C4-2B (cell line): Measurements from ENCODE around the gene AFAP1L2.

Experiments used
- H3K27ac ChIP-seq: fragments of 450-650 bp; 2 replicates; pipeline ENCODE4 v1.5.1; 2017
- ZFX ChIP-seq: fragments of 450-650 bp; IDR thresholded peaks from 2 replicates; pipeline ENCODE4 v1.6.1; 2017
- TF ChIP-seq, protein P1 (sequence below): fragments of 450-650 bp; conservative IDR thresholded peaks from 2 replicates; pipeline ENCODE4 v1.5.1; 2017; ENCODE audit warnings: mild to moderate bottlenecking

Gene AFAP1L2

GRCh38 chr10:114427124-114427852 lies 23.0 kb upstream of the AFAP1L2 start:
- no peak overlapping the region for H3K27ac ChIP-seq
- TF ChIP-seq, protein P1, sequence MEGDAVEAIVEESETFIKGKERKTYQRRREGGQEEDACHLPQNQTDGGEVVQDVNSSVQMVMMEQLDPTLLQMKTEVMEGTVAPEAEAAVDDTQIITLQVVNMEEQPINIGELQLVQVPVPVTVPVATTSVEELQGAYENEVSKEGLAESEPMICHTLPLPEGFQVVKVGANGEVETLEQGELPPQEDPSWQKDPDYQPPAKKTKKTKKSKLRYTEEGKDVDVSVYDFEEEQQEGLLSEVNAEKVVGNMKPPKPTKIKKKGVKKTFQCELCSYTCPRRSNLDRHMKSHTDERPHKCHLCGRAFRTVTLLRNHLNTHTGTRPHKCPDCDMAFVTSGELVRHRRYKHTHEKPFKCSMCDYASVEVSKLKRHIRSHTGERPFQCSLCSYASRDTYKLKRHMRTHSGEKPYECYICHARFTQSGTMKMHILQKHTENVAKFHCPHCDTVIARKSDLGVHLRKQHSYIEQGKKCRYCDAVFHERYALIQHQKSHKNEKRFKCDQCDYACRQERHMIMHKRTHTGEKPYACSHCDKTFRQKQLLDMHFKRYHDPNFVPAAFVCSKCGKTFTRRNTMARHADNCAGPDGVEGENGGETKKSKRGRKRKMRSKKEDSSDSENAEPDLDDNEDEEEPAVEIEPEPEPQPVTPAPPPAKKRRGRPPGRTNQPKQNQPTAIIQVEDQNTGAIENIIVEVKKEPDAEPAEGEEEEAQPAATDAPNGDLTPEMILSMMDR = no peak
- TF ChIP-seq ZFX = no peak

GRCh38 chr10:114426476-114426875 lies 22.2 kb upstream of the AFAP1L2 start:
- H3K27ac ChIP-seq = no peak overlapping the region
- no peak for TF ChIP-seq ZFX

GRCh38 chr10:114420811-114421485 lies 16.6 kb upstream of the AFAP1L2 start:
- TF ChIP-seq ZFX = no peak
- TF ChIP-seq, protein P1 = no peak
- no peak overlapping the region for H3K27ac ChIP-seq

- no peak overlapping the region for H3K27ac ChIP-seq
- TF ChIP-seq, protein P1 = no peak
- TF ChIP-seq ZFX = no peak
Observed at GRCh38 chr10:114418109-114418508, 13.8 kb upstream of the AFAP1L2 start.

GRCh38 chr10:114412907-114413797 lies 8.8 kb upstream of the AFAP1L2 start:
- TF ChIP-seq ZFX = no peak
- TF ChIP-seq, protein P1 = no peak
- peak overlapping the region; percentile 52 for H3K27ac ChIP-seq

GRCh38 chr10:114408968-114409444 lies 4.7 kb upstream of the AFAP1L2 start:
- H3K27ac ChIP-seq = no peak overlapping the region

More at GRCh38 chr10:114408968-114409444, 4.7 kb upstream of the AFAP1L2 start:
- no peak for TF ChIP-seq ZFX
- TF ChIP-seq, protein P1 = no peak
